HEK293 (cell line): ENCODE measurements around the gene MAPT.

ENCODE experiments used
- BCL11B ChIP-seq: fragments of 450-650 bp; formaldehyde crosslinking; IDR thresholded peaks from 2 replicates; pipeline ENCODE4 v1.5.1; 2016; ENCODE audit warnings: low read depth, missing biosample characterization, missing genetic modification characterization
- CTCF ChIP-seq: fragments of 450-650 bp; formaldehyde crosslinking; IDR thresholded peaks from 2 replicates; pipeline ENCODE4 v1.5.1; 2016; ENCODE audit warnings: missing biosample characterization, missing genetic modification characterization
- PBX3 ChIP-seq: sonication (generic); formaldehyde crosslinking; IDR thresholded peaks from 2 replicates; pipeline ENCODE4 v1.8.1; 2022; ENCODE audit warnings: mild to moderate bottlenecking, moderate library complexity, missing genetic modification reagents
- SETDB1 ChIP-seq: IDR thresholded peaks from one replicate; pipeline ENCODE4 v1.6.1; 2017; ENCODE audit warnings: mild to moderate bottlenecking, low read length, moderate library complexity, mixed read lengths; ENCODE audit not compliant: insufficient read length
- SP2 ChIP-seq: fragments of 450-650 bp; formaldehyde crosslinking; IDR thresholded peaks from 2 replicates; pipeline ENCODE4 v1.5.1; 2016; ENCODE audit warnings: missing biosample characterization, missing genetic modification characterization
- YY1 ChIP-seq: fragments of 450-650 bp; formaldehyde crosslinking; IDR thresholded peaks from 2 replicates; pipeline ENCODE4 v1.5.1; 2018; ENCODE audit warnings: missing biosample characterization, missing genetic modification characterization
- ZNF114 ChIP-seq: fragments of 450-650 bp; formaldehyde crosslinking; IDR thresholded peaks from 2 replicates; pipeline ENCODE4 v1.5.0; 2017; ENCODE audit warnings: missing biosample characterization, missing genetic modification characterization
- ZNF184 ChIP-seq: fragments of 450-650 bp; IDR thresholded peaks from 2 replicates; pipeline ENCODE4 v1.5.1; 2018; ENCODE audit warnings: missing biosample characterization, mild to moderate bottlenecking, missing genetic modification characterization
- ZNF214 ChIP-seq: fragments of 450-650 bp; formaldehyde crosslinking; IDR thresholded peaks from 2 replicates; pipeline ENCODE4 v1.5.1; 2017; ENCODE audit warnings: missing biosample characterization, mild to moderate bottlenecking, missing genetic modification characterization, borderline replicate concordance
- ZNF311 ChIP-seq: fragments of 450-650 bp; formaldehyde crosslinking; IDR thresholded peaks from 2 replicates; pipeline ENCODE4 v1.5.1; 2017; ENCODE audit warnings: missing biosample characterization, missing genetic modification characterization, borderline replicate concordance
- ZNF324 ChIP-seq: fragments of 450-650 bp; formaldehyde crosslinking; IDR thresholded peaks from 2 replicates; pipeline ENCODE4 v1.5.1; 2016; ENCODE audit warnings: missing biosample characterization, missing genetic modification characterization
- ZNF391 ChIP-seq: fragments of 450-650 bp; formaldehyde crosslinking; IDR thresholded peaks from 2 replicates; pipeline ENCODE4 v1.5.1; 2016; ENCODE audit warnings: low read depth, missing biosample characterization, missing genetic modification characterization, borderline replicate concordance
- ZSCAN30 ChIP-seq: fragments of 450-650 bp; IDR thresholded peaks from 2 replicates; pipeline ENCODE4 v1.5.1; 2018; ENCODE audit warnings: missing biosample characterization, mild to moderate bottlenecking, missing genetic modification characterization, moderate library complexity

- TF ChIP-seq SP2 (tag by site-specific recombination) (no peak), CTCF (tag by site-specific recombination) (no peak), BCL11B (tag by site-specific recombination) (no peak), PBX3 (CRISPR knock-in tag) (no peak), YY1 (tag by site-specific recombination) (no peak), ZNF214 (tag by site-specific recombination) (no peak), ZSCAN30 (tag by site-specific recombination) (no peak), SETDB1 (no peak), ZNF114 (tag by site-specific recombination) (no peak), ZNF311 (no peak), ZNF184 (tag by site-specific recombination) (no peak), ZNF324 (tag by site-specific recombination) (no peak), ZNF391 (tag by site-specific recombination) (no peak)
Observed at GRCh38 chr17:45946841-45947256, 52.5 kb downstream of the MAPT start.
